ENCODE data around the gene AUTS2.

Gene AUTS2

DNA sequence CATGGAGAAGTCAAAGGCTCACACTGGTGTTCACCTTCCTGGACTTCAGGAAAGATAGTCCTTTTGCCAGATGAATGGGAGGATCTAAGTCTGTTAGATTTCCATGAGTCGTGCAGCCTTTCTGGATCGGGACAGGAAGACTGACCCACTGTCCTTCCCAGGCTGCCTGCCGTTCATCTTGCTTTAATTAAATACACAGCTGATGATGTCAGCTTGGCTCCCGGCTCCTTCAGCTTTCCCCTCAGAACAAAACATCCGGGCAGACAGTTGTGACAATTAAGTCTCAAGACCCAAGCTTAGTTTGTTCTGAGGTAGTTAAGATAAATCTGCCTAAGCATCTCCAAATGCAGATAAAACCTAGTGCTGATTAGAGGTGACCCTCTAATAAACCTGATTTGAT is 58.6 kb downstream of the AUTS2 start:
- no peak for DNase-seq (ENCODE audit: low read depth)

GRCh38 chr7:69657331-69657730 is 59.1 kb downstream of the AUTS2 start:
- DNase-seq (ENCODE audit: low read depth): no peak

- DNase-seq (ENCODE audit: low read depth): no peak
These were observed 59.7 kb downstream of the AUTS2 start for GRCh38 chr7:69657985-69658384.

DNA sequence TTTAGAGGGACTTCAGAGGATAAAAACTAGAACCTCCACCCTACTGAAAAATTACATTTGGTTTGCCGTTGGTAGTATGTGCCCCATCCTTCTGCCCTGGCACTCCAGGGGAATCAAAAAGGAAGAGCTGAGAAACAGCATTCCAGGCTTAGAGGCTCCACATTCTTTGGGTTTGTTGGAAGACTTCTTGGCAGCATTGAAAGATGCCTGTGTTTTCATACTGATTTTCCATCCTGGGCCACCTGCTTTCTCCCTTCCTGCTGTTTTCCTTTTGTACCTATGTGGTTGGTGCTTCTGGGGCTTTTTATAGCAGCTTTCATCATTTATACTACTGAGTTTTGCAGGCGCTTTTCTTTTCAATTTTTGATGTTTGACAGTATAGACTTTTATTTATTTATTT is 61.7 kb downstream of the AUTS2 start:
- no peak for DNase-seq (ENCODE audit: low read depth)

DNA sequence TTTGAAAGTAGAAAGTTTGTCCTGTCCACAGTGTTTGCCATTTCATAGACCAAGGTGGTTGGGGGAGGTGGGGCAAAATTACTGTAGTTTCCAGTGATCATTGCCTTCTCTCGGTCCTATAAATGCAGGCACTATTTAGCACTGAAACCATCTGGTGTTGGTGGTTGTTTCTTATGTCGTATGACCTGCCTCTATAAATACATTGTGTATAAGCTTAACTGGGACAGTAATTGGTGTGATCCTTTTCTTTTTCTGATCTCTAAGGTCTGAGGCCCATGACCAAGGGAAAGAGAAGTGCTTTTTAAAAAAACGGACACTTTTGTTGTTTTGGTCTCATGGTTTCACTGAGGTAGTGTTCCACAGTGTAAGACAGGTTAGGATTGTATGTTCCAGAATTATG is 63.1 kb downstream of the AUTS2 start:
- DNase-seq (ENCODE audit: low read depth): no peak

- no peak for DNase-seq (ENCODE audit: low read depth)
These were observed 65.9 kb downstream of the AUTS2 start for GRCh38 chr7:69663911-69664832.

GRCh38 chr7:69665369-69665768 is 67.1 kb downstream of the AUTS2 start:
- no peak for DNase-seq (ENCODE audit: low read depth)

- no peak for DNase-seq (ENCODE audit: low read depth)
These were observed 70.1 kb downstream of the AUTS2 start for GRCh38 chr7:69668339-69668870.

GRCh38 chr7:69670701-69671100 is 72.4 kb downstream of the AUTS2 start:
- no peak for DNase-seq (ENCODE audit: low read depth)

GRCh38 chr7:69673074-69673473 is 74.8 kb downstream of the AUTS2 start:
- no peak for DNase-seq (ENCODE audit: low read depth)

DNA sequence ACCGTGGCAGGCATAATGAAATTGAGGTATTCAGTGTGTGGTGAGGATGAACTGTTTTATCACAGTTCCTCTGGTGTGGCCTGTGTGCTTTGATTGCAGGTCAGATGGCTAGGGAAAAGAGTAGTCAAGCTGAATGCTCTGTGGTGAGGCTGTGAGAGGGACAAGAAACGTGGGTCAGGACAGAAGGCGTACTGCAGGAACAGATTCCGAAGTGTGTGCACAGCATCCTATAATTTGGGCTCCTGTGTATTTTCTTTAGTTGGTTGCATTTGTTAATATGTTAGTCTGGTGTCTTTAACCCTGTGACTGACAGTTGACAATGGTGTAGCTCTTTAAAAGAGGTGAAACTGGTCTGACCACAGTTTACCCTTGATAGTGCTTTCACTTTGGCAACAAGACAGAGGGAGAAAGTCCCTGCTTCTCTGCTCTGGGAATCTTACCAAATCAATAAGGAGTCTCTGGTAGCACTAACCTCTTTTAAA is 76.5 kb downstream of the AUTS2 start:
- no peak for DNase-seq (ENCODE audit: low read depth)

GRCh38 chr7:69676247-69676646 is 78.0 kb downstream of the AUTS2 start:
- DNase-seq (ENCODE audit: low read depth): no peak

DNA sequence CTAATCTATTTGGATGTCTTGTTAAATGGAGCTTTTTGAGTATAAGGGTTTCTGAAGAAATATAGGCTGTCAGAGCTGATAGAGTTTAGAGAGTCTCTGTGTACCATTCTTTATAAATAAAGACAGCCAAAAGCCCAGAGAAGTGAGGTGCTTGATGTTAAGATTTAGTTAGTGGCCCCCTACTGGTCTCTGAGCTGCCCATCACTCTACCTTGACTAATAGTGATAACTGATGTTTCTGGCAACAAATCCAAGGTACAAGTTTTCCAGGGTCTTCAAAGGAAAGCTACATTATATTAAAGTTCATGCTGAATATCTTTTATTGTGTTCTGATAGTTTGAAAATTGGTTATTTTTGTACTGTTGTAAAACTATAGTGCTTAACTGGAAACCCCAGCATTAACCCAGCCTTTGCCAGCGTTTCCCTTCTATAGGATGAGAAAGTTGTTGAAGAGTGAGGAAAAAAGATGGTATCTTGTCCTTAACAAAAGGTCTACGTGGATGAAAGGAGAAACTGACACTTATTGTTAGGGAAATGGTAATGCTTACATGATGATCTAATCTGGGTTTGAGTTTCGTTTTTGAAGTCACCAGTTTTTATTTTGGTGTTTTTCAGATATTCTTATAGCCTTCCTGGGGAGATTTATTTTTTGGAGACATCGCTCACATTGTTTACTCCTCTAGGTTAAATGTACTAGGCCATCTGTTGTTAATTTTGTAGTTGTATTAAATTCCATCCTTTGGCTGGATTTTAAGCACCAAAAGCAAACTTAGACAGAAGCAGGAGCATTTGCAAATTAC is 79.0 kb downstream of the AUTS2 start:
- DNase-seq (ENCODE audit: low read depth): no peak

DNA sequence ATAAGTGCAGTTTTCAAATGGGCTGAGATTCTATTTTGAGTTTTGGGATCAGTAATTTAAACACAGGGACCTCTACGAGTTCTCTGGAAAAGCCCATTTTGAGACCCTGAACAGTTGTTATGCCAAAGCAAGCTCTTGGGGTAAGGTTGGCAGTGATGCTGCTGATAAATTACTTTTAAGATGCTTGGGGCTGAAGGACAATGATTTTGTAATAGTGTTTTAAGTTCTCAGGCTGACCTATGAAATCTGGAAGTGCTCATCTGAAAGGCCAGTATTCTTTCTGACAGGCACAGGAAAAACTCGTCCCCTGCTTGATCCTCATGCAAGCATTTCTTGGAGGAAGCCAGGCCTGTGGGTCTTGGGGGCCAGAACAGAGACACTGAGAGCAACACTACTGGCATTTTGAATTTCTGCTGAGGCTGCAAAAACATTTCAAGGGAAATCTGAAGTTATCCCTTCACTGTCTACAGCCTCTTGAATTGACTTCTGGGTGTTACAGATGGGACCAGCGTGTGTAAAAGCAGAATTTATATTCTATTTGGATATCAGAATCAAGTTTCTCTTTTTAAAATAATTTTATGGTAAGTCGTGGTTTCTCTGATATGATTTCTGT is 79.7 kb downstream of the AUTS2 start:
- no peak for DNase-seq (ENCODE audit: low read depth)

GRCh38 chr7:69678494-69679187 is 80.4 kb downstream of the AUTS2 start:
- no peak for DNase-seq (ENCODE audit: low read depth)

- no peak for DNase-seq (ENCODE audit: low read depth)
These were observed 82.9 kb downstream of the AUTS2 start for GRCh38 chr7:69681181-69681580.

DNA sequence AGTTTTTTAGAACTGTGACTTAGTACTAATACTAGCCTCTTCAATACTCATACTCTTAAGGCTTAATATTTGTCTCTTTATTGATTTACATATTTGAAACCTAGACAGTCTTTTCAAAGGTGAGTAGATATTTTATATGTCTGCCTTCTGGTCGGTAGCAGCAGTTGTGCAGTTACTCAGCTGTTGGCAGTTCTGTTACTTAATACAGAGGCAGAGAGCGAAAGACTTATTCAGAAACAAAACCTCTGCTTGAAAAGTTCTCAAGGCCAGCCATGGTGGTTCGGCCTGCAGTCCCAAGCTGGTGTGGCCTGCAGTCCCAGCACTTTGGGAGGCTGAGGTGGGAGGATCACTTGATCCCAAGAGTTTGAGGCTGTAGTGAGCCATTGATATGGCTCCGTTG is 84.2 kb downstream of the AUTS2 start:
- DNase-seq (ENCODE audit: low read depth): no peak

DNA sequence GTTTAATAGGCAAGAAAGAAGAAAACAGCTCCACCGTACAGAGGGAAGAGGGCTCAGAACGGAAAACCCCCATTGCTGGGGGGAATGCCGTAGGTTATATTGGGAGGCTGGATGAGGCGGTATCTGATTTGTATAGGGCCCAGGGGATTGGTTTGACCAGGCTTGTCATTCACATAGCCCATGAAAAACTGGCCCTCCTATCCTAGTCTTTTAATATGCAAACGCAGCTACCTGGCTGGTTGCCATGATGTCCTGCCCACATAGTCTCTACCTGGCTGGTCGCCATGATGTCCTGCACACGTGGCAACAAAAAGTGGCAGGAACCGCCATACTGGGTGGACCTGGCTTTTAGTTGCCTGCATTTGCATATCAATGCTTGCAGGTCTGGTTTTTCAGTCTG is 84.7 kb downstream of the AUTS2 start:
- DNase-seq (ENCODE audit: low read depth): no peak

DNA sequence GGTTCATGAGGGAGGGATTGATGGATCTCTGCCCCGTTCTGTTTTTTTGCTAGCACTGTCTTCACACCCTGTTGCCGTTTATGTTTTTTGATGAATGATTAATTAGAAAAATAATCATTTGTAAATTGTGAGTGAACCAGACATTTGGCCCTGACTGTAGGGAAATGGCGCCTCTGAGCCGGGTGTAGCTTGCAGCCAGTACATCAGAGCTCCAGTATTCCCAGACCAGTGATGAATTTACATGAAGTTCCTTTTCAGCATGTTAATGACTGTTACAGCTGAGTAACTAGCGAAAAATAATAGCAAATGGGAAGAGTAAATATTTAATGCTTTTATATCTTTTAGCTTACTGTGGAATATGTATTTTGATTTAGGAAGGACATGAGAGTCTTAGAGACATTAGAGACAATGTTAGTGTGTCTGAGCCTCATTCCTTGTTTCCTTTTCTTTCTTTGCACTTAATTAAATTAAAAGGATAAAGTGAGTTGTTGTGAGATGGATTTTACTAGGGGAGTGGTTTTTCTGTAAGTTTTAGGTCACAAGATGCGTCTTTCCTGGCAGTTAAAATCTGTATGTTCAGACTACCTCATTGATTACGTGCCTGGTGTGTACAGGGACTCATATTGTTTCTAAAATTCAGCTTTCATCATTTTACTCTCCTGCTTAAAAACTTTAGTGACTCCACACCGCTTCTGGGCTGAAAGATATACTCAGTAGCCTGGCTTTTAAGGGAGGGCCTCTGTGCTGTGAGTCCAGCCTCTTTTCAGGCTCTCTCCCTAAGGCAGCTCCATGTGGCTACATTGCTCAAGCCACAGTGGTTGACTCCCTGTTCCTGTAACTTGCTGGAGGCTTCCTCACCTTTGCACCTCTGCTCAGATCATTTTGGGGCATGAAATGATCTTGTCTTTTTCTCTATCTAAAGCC is 86.4 kb downstream of the AUTS2 start:
- no peak for DNase-seq (ENCODE audit: low read depth)

DNA sequence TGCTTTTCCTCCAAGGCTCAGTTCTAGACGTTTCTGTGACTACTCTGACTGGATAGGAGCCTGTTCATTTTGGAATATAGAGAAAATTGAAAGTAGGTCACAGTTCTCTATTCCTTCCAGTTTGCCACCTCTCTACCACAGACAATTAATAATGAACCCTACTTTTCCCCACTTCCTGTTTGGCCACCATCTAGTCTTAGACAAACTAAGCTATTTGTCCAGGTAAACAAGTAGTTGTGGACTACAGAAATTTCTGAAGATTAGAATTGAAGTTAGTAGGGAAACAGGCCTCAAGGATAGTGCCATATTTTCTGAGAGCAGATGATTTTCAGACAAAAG is 87.0 kb downstream of the AUTS2 start:
- DNase-seq (ENCODE audit: low read depth): no peak

- DNase-seq (ENCODE audit: low read depth): no peak
These were observed 88.1 kb downstream of the AUTS2 start for GRCh38 chr7:69686366-69686765.
